NCI-H446 (cell line): Measurements from ENCODE around the gene PLEKHA8.

Source experiments
- DNase-seq, 2 experiments: peaks; one replicate each; lab custom pipeline; 2025; lab: John Stamatoyannopoulos, UW

The PLEKHA8 gene

DNA sequence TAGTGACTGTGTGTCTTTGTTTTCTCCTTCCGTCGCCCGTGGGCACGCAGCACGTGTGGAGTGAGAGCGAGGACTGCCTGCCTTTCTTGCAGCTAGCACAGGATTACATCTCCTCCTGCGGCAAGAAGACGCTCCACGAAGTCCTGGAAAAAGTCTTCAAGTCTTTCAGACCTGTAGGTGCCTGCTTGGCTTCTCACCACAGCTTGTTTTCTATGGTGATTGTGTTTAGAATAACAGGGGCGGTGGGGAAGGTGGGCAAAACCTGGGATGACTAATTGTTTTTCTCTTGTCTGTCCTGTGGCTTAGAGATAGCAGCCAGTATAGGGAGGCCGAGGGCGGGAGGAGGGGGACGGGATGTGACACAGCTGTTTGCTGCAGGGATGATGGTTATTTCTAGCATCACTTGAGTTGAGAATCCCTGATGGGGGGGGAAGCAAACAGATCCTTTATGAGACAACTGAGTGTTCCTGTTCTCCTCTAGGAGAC lies 118.0 kb downstream of the PLEKHA8 start:
- DNase-seq: no peak

DNA sequence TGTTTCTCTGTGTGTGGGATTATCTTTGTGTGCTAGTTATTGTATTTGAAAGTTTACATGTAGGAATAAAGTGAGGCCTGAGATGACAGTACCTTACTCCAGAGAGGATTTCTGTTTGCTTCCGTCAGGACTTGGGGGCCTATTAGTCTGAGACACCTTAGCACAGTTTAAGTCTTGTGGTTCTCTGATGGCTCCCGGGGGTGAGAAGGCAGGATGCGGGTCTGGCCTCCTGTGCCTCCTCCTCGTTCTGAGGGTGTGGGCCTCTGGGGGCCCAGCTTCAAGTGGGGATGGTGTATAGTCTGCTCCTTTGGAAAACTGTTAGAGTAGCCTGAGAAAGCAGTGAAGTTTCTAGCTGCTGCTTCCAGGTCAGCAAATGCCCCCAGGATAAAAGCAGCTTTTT lies 119.0 kb downstream of the PLEKHA8 start:
- DNase-seq: no peak

DNA sequence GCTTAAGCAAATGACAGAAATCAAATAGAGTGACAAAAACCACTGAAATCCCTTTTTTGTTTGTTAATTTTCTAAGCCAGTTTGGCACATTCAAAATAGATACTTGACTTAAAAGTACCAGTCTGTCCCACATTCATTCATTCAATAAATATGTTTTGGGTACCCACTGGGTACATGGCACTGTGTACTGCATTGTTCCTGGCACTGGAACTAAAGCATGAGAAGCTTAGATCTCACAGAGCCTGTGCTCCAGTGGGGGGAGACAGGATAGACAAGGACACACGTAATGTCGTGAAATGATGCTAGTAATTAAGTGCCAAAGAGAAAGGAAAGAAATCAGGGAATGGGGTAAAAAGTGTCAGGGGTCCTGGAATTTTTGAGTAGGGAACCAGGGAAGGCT lies 119.6 kb downstream of the PLEKHA8 start:
- DNase-seq: no peak

DNA sequence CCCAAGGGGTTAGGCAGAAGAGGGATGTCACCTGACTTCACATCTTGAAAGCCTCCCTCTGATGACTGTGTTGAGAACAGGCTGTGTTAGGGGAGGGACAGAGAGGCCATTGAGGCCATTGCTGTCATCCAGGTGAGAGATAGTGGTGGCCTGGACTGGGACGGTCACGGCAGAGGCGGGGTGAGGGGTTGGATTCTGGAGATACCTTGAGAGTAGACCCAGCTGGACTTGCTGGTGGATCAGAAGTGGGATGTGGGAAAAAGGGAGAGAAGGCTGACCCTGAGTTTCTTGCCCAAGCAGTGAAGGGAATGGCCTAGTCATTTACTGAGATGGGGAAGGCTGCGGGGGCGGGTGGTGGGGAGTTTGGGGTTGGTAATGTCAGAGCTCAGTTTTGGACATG lies 120.2 kb downstream of the PLEKHA8 start:
- no peak for DNase-seq

DNA sequence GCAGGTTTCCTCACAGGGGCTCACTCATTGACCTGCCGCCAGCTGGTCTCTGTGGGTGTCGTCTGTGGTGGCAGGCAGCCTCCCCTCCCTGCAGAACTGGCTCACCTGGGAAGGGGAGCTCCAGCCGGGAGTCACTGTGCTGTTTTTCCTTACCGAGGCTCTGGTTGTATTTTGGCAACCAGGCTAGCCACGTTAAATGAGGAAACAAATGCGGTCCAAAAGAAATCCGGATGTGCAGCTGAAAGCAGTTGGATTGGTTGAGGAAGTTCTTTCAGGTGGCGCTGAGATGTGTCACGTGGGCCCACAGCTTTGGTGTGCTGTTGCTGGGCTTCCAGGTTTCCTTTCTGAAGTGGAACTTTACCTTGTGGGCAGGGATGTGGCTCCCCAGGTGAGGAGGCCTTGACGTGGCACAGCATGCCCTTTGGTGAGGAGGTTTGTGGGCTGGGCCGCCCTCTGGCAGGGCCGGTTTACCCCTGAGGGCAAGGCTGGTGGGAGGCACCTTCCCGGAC lies 120.8 kb downstream of the PLEKHA8 start:
- DNase-seq: no peak

DNA sequence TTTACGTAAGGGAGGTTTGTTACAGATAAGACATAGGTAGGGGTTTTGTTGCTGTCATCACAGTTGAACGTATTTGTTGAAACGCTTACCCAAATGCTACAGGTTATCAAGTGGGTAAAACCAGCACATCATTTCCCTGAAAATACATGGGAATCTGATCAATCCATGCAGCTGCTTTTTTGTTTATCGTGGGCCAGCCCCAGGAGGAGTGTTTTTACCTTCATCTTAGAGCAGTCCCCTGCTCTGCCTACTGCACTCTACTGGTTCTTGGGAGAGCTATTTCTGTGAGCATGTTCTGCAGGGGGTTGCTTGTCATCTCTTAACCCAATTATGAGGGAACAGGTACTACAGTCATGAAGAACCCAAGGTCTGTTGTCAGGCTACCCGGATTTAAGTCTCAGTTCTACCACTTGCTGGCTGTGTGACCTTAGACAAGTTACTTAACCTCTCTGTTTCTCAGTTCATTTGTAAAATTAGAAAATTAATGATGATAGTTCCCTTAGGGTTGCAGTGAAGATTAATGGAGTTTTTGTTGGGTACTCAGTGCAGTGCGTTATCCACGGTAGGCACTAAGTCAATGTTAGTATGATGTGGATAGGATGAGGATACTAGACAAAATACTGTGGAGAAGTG lies 121.5 kb downstream of the PLEKHA8 start:
- no peak for DNase-seq

DNA sequence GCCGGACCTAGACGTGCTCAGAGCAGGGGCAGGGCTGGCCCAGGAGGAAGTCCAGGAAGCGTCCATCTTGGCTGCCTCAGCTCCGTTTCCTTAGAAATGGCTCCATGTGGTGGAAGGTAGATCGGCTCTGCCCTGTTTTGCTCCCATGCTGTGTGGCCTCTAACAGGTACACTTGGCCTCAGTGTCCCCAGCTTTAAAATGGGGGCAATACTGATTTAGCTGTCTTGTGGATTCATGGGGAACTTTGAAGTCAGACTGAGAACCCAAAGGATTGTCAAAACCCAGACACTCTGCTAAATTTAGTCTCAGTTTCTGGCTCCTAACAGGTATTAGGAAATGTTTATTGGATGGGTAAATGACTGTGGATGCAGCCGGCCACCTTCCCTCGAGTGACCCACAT lies 122.5 kb downstream of the PLEKHA8 start:
- DNase-seq: no peak

DNA sequence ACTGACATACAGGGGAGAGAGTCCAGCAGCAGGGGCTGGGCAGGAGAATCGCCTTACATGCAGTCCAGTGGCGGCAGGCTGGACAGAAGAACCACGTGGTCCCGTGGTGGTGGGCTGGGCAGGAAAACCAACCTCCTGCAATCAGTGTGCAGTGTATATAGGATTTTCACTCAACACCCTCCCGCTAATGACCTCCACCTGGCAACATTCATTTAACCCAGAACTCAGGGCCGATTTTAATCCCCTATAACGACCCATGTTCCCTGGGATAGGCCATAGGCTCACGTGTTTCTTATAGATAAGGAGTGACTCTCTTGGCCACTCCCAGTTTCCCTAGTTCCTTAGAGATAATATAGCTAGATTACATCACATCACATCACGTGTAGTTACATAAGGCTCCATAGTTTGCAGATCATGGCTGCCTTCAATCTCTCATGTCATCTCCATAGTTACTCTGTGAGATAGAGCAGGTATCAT lies 125.9 kb downstream of the PLEKHA8 start:
- no peak for DNase-seq

DNA sequence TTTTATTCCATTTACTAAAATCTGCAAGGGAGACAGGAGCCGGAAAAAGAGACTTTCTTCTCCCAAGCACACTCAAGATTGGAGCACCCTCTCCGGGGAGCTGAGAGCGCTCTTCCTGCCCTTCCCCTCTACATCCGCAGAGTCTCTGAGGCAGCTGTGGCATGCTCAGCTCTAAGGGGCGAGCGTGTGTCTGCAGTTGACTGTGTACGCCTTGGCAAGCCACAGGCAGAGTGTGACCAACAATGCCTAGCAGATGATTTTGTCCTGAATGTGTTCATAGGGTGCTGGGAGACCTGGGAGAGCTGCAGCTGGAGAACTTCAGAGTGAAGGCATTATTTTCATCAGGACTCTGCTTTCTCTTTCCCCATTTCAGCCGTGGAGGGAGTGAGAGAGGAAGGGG lies 127.3 kb downstream of the PLEKHA8 start:
- DNase-seq: no peak

DNA sequence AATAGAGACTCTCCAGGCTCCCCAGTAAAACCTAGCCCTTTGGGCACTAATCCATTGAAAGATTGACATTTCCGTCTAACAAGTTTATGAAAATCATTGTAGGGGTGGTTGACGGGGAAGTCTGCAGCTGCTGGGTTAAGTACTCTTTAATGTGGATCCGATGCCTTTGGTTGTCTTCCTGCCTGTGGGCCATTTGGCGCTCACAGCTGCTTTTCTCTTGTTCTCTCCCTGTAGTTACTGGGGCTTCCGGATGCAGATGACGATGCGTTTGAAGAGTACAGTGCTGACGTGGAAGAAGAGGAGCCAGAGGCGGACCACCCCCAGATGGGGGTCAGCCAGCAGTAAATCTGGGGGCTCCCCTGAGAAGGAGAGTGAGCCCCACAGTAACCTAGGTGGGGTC lies 129.0 kb downstream of the PLEKHA8 start:
- DNase-seq: no peak

DNA sequence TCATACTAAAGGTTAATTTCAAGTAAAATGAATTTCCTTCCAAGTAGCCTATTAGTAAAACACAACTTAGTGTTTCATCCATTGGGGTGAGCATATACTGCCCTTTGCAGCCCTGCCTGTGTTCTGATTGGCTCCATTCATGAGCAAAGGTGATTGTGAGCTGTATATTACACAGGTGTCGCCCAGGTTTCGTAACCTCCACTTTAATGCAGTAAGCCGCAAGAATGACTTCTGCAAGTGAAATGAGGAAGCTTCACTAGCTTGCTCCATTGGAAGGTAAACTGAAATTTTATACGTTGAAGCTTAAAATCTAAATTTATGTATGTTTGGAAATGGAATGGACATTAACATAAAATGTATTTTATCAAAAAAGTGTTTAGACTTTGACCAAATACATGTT lies 131.0 kb downstream of the PLEKHA8 start:
- no peak for DNase-seq

DNA sequence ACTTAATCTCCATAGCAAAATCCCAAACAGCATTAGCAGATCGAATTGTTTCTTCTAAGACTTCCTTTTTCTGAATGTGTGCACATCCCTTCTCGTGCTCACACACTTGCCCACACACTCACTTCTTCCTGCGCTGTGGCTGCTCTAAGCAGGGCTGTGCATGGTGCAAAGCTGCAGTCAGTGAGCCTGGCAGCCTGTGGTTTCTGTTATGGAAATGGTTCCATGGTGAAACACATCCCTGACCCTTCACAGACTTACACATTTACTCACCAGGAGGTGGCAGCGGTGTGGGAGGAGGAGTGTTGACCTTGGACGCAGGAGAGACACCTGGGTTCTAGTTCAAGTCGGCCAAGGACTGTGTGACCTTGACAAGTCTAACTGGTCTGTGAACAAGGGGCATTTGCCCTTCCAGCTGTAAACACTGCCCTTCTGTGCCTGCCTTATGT lies 131.5 kb downstream of the PLEKHA8 start:
- no peak for DNase-seq

DNA sequence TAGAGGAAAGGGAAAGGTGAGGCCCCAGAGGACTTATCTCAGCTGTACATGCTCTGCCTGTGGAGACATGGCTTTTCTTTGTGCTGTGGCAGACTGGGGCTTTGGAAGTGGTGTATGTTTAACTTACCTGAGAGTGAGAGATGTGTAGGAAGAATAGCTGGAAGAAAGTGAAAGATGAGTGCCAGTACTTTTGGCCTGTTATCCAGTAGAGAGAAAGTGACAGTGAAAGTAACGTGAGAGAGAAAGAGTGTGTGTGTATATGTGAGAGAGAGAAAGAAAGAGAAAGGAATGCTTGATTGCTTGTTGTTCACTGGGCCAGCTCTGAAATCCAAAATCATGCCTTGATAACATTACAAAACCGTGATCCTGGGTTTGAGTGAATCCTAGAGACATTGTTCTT lies 132.1 kb downstream of the PLEKHA8 start:
- no peak for DNase-seq

DNA sequence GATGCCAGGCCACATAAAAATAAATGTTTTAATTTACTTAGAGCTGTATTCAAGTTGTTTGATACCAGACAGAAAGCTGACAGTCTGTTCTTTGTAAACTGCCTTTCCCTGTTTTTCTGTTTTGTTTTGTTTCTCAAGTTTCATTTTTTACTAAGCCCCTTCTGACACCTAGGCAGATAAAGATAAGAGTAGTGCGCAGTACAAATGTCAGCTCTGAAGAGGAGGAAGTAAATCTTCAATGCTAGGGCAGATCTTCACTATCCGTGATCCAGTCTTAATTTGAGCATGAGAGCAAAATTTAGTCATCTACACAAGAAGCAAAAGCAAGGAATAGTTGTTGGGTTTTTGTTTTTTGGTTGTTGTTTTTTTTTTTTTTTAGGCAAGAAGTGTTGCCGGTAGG lies 133.9 kb downstream of the PLEKHA8 start:
- DNase-seq: no peak

DNA sequence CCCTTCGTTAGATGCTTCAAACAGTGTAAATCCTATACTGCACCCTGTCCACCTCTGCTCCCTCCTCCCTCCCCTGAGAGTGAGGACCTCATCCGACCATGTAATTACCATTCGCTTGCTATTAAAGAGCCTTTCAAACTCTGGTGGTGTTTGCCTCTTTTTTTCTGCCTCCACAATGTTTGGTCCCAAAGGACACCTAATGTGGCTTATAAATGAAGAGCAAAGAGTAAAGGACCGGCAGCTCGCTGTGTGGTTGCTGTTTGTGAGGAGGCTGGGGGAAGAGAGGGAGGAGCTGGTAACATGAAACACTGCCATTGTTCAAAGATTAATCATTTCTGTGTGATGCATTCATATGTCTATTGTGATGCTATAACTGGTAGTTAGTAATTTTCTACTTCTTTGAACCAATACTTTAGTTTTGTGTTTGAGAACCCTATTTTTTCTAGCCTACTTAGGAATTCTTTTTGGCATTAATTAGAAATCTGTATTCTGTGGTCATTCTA lies 134.5 kb downstream of the PLEKHA8 start:
- no peak for DNase-seq

DNA sequence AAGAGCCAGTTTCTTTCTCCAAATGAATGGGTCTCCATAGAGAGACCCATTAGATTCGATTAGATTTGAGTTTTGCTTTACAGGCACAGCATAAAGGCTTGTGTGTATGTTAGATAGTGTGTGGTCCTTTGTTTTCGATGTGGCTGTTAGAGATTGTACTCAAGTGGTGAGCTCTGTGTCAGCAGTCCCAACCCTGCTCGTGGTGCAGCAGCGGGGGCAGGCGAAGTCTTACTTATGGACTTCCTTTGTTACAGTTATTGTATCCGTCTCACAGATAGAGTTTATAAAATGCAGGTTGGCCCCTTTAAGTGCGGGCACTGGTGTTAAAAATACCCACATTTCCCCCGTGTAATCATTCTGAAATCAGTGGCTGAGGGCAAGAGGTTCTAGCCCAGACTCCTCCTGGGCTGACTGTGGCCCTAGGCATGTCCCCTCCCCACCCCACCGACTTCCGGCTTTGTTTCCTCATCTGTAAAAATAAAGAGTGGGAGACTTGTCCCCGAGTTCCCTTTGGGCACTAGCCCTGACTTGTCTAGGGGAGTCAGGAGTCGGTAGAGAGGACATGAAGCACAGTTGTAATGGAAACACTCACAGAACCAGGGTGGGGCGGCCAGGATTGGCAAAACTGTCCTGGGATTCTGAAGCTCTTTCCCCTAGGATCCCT lies 135.2 kb downstream of the PLEKHA8 start:
- no peak for DNase-seq

DNA sequence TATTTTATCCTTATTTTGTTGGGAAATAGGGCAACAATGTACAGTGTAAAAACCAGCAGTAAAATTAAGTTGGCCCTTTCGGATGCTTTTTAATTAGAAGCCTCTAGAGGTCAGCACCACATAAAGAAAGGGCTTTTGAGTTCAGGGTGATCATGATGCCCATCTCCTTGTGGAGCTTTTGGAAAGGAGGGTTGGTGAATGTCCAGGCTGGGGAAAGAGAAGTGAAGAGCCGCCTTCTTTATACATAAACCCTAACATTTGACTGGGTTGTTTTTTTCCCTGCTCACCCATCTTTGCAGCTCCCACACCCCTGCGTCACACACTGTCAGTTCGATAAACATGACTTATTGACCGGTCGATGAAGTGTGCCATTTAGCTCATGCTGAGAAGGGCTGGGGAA lies 136.4 kb downstream of the PLEKHA8 start:
- peak; percentile 74 to 83 for DNase-seq

DNA sequence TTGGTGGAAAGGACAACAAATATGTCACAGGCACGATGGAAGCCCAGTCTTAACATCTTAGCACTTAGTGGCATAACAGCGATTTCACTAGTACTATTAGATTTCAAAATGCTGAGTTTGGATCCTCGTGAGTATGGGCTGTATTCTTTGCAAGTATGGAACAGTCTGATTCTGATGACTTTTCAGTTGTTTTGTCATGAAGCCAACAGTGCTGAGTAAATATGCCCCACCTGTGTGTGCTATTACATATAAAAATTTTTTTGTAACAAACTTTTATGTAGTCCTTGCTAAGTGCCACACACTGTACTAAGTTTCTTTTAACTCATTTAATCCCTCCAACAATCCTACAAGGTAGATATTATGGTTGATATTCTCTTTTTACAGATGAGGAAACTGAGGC lies 137.4 kb downstream of the PLEKHA8 start:
- no peak for DNase-seq

DNA sequence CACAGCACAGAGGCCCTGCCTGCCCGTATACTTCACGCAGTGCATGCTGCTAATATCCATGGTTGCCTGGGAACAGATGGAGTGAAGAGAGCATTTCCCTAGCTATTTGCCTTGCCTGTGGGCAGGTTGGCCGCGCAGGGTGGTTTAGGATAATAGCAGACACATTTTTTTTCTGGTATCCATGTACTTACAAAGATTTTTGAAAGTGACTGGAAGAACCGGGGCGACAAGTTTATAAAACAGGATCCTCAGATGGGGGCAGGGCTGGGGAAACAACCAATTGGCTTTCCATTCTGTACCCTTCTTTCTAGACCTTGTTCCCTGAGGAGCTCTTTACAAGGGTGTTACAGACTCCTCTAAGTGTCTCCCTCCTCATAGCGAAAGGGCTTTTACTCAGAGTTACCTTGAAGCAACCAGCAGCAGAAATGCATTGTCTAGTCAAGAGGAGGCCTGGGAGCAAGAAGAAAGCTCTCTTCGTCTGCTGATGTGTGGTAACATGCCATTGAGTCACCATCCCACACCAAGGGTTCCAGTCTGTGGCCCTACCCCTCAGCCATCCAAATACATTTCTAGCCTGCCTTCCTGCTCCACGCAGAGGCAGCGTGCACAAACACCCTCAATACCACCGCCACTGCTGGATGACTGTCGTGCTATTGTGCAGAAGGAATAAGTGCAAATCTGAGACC lies 138.1 kb downstream of the PLEKHA8 start:
- no peak for DNase-seq

DNA sequence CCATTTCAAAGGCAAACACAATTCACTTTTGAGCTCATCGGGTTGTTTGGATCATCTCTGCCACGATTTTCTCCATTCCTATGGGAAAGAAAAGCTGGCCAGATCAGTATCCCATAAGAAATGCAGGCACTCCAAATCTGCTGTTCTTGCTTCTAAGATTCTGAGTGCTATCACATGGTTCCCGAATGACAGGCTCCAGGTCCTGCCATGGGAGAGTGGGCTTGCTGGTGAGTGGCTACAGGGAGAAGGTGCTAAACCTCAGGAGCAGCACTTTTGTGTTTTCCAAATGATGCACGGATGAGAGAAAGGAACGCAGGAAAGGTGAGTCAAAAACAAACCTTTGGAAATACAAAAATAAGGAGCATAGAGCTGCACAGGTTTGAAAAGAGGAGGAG lies 138.6 kb downstream of the PLEKHA8 start:
- no peak for DNase-seq

DNA sequence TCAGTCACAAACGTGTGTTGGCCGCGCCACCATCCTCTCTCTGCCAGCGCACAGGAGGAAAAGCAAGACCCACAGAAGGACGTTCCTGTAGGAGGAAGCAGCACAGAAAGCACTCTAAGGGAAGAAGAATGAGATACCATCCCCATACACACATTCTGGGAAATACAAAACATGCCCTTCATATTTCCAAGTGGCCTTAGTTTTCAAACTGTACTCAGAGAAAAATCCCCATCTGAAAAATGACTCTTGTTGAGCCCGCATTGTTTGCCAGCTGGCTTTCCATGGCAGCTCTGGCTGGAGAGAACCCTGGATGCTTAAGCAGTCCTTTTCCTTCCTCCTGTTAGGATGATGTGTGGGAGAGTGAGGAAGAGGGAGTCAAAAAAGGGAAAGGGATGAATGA lies 139.7 kb downstream of the PLEKHA8 start:
- DNase-seq: no peak

DNA sequence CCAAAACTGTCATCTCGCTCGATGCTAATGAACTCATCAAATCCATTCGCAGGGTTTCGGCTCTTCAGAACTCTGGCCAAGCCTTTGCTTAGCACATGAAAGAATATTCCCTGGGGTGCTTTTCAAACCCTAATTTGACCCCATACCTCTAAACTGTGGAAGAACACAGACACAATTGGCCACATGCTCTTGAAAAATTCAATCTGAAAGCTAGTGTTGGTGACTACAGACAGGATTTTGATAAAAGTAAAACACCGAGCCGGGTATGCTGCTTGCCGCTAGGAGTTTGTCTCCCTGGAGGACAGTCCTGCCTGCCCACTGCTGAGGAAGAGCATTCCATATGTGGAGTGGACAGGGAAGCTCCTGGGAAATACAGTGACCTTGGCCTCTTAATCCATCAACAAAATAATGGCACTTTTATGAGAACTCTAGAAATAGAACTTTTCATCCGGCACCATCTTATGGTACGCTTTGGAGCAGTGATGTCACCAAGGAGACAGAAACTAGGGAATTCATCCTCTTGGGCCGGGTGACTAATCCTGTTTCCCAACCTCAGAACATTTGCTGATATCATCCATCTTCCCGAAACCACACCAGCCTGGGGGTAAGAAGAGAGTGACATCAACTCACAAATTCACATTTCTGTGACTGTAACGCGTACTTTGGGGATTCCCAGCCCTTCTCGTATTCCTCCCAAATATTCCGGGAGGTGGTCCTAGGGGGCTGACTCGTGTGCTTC lies 140.8 kb downstream of the PLEKHA8 start:
- peak in 1 of 2 experiments; percentile 55 for DNase-seq
